CD1c-positive myeloid dendritic cell (primary cell): ENCODE measurements around the gene TTLL10.

ENCODE experiments used
- DNase-seq: peaks from one replicate; pipeline ENCODE4 v3.0.0-alpha.2; 2016; ENCODE audit errors: extremely low spot score

TTLL10 gene

GRCh38 chr1:1221887-1222574 is 48.4 kb downstream of the TTLL10 start:
- DNase-seq, result no peak

- no peak for DNase-seq
These were observed 49.0 kb downstream of the TTLL10 start for GRCh38 chr1:1222575-1223225.

GRCh38 chr1:1223321-1223720 is 49.6 kb downstream of the TTLL10 start:
- DNase-seq, result no peak

GRCh38 chr1:1223891-1224290 is 50.2 kb downstream of the TTLL10 start:
- no peak for DNase-seq

- DNase-seq, result no peak
These were observed 51.7 kb downstream of the TTLL10 start for GRCh38 chr1:1225238-1225845.

GRCh38 chr1:1225913-1226312 is 52.2 kb downstream of the TTLL10 start:
- no peak for DNase-seq

- DNase-seq, result no peak
These were observed 53.1 kb downstream of the TTLL10 start for GRCh38 chr1:1226566-1227362.

- no peak for DNase-seq
These were observed 53.7 kb downstream of the TTLL10 start for GRCh38 chr1:1227386-1227785.

GRCh38 chr1:1228187-1228586 is 54.5 kb downstream of the TTLL10 start:
- no peak for DNase-seq

- no peak for DNase-seq
These were observed 55.1 kb downstream of the TTLL10 start for GRCh38 chr1:1228596-1229321.

- DNase-seq, result no peak
These were observed 56.1 kb downstream of the TTLL10 start for GRCh38 chr1:1229770-1230169.

- peak; percentile 18 for DNase-seq
These were observed 57.1 kb downstream of the TTLL10 start for GRCh38 chr1:1230656-1231399.

- DNase-seq, result peak; percentile 99
These were observed 57.9 kb downstream of the TTLL10 start, which contains the start of gene SDF4 for GRCh38 chr1:1231400-1232207. SDF4 (minus strand) TSS chr1:1232001; CDS start chr1:1228772, 3,229 bp downstream.

- no peak for DNase-seq
These were observed 58.6 kb downstream of the TTLL10 start, which contains the start of gene B3GALT6 for GRCh38 chr1:1232208-1232795. B3GALT6 (plus strand) TSS chr1:1232237; CDS start chr1:1232279, 42 bp downstream.

GRCh38 chr1:1232796-1233566 is 59.3 kb downstream of the TTLL10 start:
- DNase-seq, result no peak

- DNase-seq, result no peak
These were observed 59.9 kb downstream of the TTLL10 start for GRCh38 chr1:1233567-1233892.

GRCh38 chr1:1234180-1234808 is 60.6 kb downstream of the TTLL10 start:
- DNase-seq, result no peak

GRCh38 chr1:1235016-1235744 is 61.5 kb downstream of the TTLL10 start:
- no peak for DNase-seq
